Activated CD4-positive, alpha-beta T cell treated with anti-CD3 and anti-CD28 coated beads for 4 hours (primary cell): ENCODE results near the gene LCA5L.
A peak's percentile ranks its signal among the peaks of the same experiment; 100 is the strongest.
"Not testable (repeated sequence)": the region's sequence is repeated elsewhere in the genome, so short reads cannot be mapped to it uniquely, and the experiment has no call there.

Experiments
- DNase-seq, 2 donors: peaks; one replicate each; pipeline ENCODE4 v3.0.0-alpha.2; 2020

The LCA5L gene

GRCh38 chr21:39386899-39387298, 58.7 kb downstream of the LCA5L start:
- DNase-seq = no peak

GRCh38 chr21:39386194-39386593, 59.4 kb downstream of the LCA5L start:
- no peak for DNase-seq

- peak in 1 of 2 donors; percentile 47 for DNase-seq
These were observed 60.1 kb downstream of the LCA5L start for GRCh38 chr21:39385299-39386145.

- no peak for DNase-seq
These were observed 60.8 kb downstream of the LCA5L start for GRCh38 chr21:39384674-39385298.

- not testable (repeated sequence) for DNase-seq
These were observed 63.5 kb downstream of the LCA5L start for GRCh38 chr21:39382096-39382495.

- DNase-seq = no peak
These were observed 64.6 kb downstream of the LCA5L start for GRCh38 chr21:39381009-39381408.

- peak; percentile 83 to 85 for DNase-seq
These were observed 65.3 kb downstream of the LCA5L start for GRCh38 chr21:39379986-39380891.

- DNase-seq = no peak
These were observed 68.0 kb downstream of the LCA5L start for GRCh38 chr21:39377444-39378050.

- DNase-seq = no peak
These were observed 70.1 kb downstream of the LCA5L start for GRCh38 chr21:39375446-39375845.

- no peak for DNase-seq
These were observed 71.5 kb downstream of the LCA5L start for GRCh38 chr21:39374046-39374445.

GRCh38 chr21:39373634-39374033, 71.9 kb downstream of the LCA5L start:
- no peak for DNase-seq

- not testable (repeated sequence) for DNase-seq
These were observed 75.7 kb downstream of the LCA5L start for GRCh38 chr21:39369896-39370288.

- no peak for DNase-seq
These were observed 77.8 kb downstream of the LCA5L start for GRCh38 chr21:39367783-39368182.

- DNase-seq = no peak
These were observed 79.0 kb downstream of the LCA5L start for GRCh38 chr21:39366563-39366962.

GRCh38 chr21:39364949-39365348, 80.6 kb downstream of the LCA5L start:
- DNase-seq = no peak

GRCh38 chr21:39363607-39364555, 81.7 kb downstream of the LCA5L start:
- no peak for DNase-seq

- DNase-seq = no peak
These were observed 82.8 kb downstream of the LCA5L start for GRCh38 chr21:39362733-39363132.

GRCh38 chr21:39359382-39359781, 86.2 kb downstream of the LCA5L start:
- no peak for DNase-seq
